Osteoblast (primary cell): ENCODE results near the gene NFIB. TPM values are rescaled to one million over a fixed set of nuclear protein-coding genes. Genes with fewer than 3 reads are reported as not detected.

Source experiments
- DNase-seq: peaks from one replicate; pipeline ENCODE4 v3.0.0; 2011; ENCODE audit warnings: low spot score, mixed read lengths; ENCODE audit not compliant: insufficient read length; ENCODE audit errors: missing footprints
- H2AFZ ChIP-seq: 2 replicates; pipeline ENCODE4 v1.6.0; 2011; ENCODE audit warnings: mild to moderate bottlenecking, low read length
- H3K27ac ChIP-seq: 2 replicates; pipeline ENCODE4 v1.5.1; 2011; ENCODE audit warnings: mild to moderate bottlenecking, low read depth, low read length, moderate library complexity
- H3K27me3 ChIP-seq: 2 replicates; pipeline ENCODE4 v1.6.0; 2012; ENCODE audit warnings: mild to moderate bottlenecking, control low read depth, inconsistent platforms, low read length, moderate library complexity; ENCODE audit not compliant: insufficient read depth
- H3K36me3 ChIP-seq: 2 replicates; pipeline ENCODE4 v1.5.1; 2011; ENCODE audit warnings: mild to moderate bottlenecking, low read length, control low read depth, moderate library complexity; ENCODE audit not compliant: insufficient read depth
- H3K4me1 ChIP-seq: 2 replicates; pipeline ENCODE4 v1.5.1; 2011; ENCODE audit warnings: mild to moderate bottlenecking, low read length, control low read depth, moderate library complexity; ENCODE audit not compliant: insufficient read depth
- H3K4me2 ChIP-seq: 2 replicates; pipeline ENCODE4 v1.6.0; 2011; ENCODE audit warnings: mild to moderate bottlenecking, low read length; ENCODE audit not compliant: insufficient read depth
- H3K4me3 ChIP-seq: fragments of 200-600 bp; sonication (generic); 3 replicates; pipeline ENCODE4 v1.5.1; 2012; ENCODE audit warnings: mild to moderate bottlenecking, low read length, inconsistent platforms; ENCODE audit not compliant: insufficient read depth
- H3K79me2 ChIP-seq: 2 replicates; pipeline ENCODE4 v1.6.0; 2012; ENCODE audit warnings: mild to moderate bottlenecking, low read length, control low read depth, inconsistent platforms; ENCODE audit not compliant: insufficient read depth
- H3K9me3 ChIP-seq: 2 replicates; pipeline ENCODE4 v1.5.1; 2011; ENCODE audit warnings: low read depth, low read length, control low read depth
- H4K20me1 ChIP-seq: 2 replicates; pipeline ENCODE4 v1.6.0; 2012; ENCODE audit warnings: mild to moderate bottlenecking, low read length, control low read depth; ENCODE audit not compliant: insufficient read depth
- total RNA-seq: library from RNA; depleted of rRNA; stranded (reverse); fragments of >200 nt; gene quantifications from 2 replicates; pipeline ENCODE4 v1.2.3, GENCODE V29; 2012
- TF ChIP-seq, protein P1 (sequence below): IDR thresholded peaks from 2 replicates; pipeline ENCODE4 v1.5.1; 2011; ENCODE audit warnings: mild to moderate bottlenecking, low read depth, low read length, moderate library complexity; ENCODE audit errors: extremely low read depth

The NFIB gene
- total RNA-seq, 1 donor = 21.0 TPM

DNA sequence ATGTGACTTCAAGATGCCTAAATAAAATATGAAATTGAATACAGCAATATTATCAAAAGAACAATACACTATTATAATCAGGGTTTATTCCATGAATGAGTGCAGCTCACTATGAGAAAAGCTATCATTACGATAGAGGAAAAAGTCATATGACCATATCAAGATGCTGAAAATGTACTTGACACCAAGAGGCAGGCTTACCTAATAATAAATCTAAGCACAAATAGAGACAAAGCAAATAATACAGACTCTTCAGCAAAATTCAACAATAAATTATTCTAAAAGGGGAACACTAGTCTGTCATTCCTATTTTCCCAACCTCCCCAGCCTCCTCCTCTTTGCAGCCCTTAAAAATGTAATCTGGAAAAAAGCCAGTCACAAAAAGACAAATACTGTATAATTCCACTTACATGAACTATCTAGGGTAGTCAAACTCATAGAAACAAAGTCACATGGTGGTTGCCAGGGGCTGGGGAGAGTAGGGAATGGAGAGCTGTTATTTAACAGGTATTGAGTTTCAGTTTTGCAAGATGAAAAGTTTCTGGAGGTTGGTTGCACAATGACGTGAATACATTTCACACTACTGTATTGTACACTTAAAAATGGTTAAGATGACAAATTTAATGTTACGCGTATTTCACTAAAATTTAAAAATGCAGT is 148.4 kb downstream of the NFIB start:
- H3K4me1 ChIP-seq = no peaks in the 10 kb centered on the region
- H4K20me1 ChIP-seq = no peaks in the 10 kb centered on the region
- H3K27ac ChIP-seq = no peak overlapping the region
- no peaks in the 10 kb centered on the region for H3K36me3 ChIP-seq
- no peak overlapping the region for H3K4me2 ChIP-seq
- H2AFZ ChIP-seq = no peak overlapping the region
- no peaks in the 10 kb centered on the region for H3K9me3 ChIP-seq
- DNase-seq = no peak
- H3K4me3 ChIP-seq = no peak overlapping the region
- H3K27me3 ChIP-seq = no peaks in the 10 kb centered on the region
- H3K79me2 ChIP-seq = peaks cover 2% of the 10 kb centered on the region
- TF ChIP-seq, protein P1, sequence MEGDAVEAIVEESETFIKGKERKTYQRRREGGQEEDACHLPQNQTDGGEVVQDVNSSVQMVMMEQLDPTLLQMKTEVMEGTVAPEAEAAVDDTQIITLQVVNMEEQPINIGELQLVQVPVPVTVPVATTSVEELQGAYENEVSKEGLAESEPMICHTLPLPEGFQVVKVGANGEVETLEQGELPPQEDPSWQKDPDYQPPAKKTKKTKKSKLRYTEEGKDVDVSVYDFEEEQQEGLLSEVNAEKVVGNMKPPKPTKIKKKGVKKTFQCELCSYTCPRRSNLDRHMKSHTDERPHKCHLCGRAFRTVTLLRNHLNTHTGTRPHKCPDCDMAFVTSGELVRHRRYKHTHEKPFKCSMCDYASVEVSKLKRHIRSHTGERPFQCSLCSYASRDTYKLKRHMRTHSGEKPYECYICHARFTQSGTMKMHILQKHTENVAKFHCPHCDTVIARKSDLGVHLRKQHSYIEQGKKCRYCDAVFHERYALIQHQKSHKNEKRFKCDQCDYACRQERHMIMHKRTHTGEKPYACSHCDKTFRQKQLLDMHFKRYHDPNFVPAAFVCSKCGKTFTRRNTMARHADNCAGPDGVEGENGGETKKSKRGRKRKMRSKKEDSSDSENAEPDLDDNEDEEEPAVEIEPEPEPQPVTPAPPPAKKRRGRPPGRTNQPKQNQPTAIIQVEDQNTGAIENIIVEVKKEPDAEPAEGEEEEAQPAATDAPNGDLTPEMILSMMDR = no peak

DNA sequence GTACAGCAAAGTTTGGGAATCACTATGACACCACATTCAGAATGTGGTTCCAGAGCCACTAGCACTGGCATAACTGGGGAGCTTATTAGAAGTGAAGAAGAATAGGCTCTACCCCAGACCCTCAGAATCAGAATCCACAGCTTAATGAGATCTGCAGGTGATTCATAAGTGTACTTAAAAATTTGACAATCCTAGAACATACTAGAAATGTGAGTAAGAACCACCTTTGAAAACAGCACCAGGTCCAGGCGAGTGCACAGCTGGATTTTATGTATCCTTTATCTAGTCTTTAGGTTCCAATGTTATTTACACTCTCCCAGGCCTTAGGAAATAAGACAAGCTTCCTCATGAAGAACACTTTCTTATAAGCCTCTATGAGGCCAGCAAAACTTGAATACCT is 149.0 kb downstream of the NFIB start:
- TF ChIP-seq, protein P1 = no peak

DNA sequence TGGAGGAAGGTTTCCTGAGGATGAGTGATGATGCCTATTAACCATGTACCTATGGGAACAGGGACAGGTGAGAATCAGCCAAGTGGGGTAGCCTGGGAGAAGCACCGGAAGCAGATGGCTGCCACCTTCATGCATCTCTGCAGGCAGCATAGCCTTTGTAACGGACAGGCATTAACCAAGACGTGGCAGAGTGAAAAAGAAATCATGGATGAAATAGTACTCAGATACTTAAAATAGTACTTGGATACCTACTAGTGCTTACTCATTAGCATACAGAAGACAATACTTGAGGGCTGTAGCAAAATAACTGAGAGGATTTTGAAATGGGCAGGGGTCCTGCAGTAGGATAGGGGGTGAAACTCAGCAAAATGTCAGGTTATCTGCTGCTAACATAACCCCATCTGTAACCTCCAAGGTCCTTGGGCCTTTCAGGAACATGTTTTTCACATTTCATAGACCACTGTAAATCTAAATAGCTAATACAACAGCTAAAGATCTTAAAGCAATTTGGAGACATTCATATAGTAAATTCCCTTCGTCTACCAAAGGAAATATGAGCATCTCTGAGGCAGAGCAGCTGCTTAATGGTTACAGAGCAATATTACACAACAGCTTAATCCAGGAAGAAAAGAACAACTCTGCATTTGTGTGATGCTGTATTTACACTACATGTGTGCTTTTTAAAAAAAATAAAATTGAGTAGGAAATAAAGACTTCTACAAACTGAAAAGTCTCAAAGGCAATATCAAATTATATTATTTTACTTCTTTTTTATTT is 154.3 kb downstream of the NFIB start:
- no peaks in the 10 kb centered on the region for H4K20me1 ChIP-seq
- DNase-seq = no peak
- H3K36me3 ChIP-seq = no peaks in the 10 kb centered on the region

More for the DNA sequence above, 149.0 kb downstream of the NFIB start:
- Histone ChIP-seq H4K20me1 (no peaks in the 10 kb centered on the region), H3K79me2 (no peaks in the 10 kb centered on the region), H3K27me3 (no peaks in the 10 kb centered on the region), H3K36me3 (no peaks in the 10 kb centered on the region), H3K4me3 (no peak overlapping the region), H3K27ac (no peak overlapping the region), H2AFZ (no peak overlapping the region), H3K4me2 (no peak overlapping the region), H3K4me1 (no peaks in the 10 kb centered on the region), H3K9me3 (no peaks in the 10 kb centered on the region)
- DNase-seq = no peak

DNA sequence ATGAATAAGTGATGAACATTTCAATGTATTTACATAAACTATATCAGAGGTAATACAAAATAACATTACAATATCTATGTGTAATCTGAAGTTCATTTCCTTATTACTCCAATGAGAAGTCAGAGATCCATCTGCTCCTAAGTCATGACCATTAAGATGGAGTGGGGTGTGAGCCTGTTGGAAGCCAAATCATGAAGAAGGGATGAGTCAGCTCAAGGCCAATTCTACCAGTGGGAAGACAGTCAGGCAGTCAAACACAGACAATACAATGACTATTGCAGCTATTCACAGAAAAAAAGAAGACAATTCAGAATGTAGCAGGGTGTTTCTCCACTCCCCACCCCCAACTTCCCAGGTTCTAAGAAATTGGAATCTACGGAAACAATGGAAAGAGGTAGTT is 155.0 kb downstream of the NFIB start:
- peaks cover 11% of the 10 kb centered on the region for H3K4me1 ChIP-seq
- H3K4me3 ChIP-seq = no peak overlapping the region
- H3K36me3 ChIP-seq = no peaks in the 10 kb centered on the region
- H3K79me2 ChIP-seq = no peaks in the 10 kb centered on the region
- DNase-seq = no peak
- no peak overlapping the region for H3K4me2 ChIP-seq
- H2AFZ ChIP-seq = no peak overlapping the region
- H3K27me3 ChIP-seq = no peaks in the 10 kb centered on the region
- no peak overlapping the region for H3K27ac ChIP-seq
- TF ChIP-seq, protein P1 = no peak
- H3K9me3 ChIP-seq = no peaks in the 10 kb centered on the region
- H4K20me1 ChIP-seq = no peaks in the 10 kb centered on the region

More for the DNA sequence above, 154.3 kb downstream of the NFIB start:
- no peak overlapping the region for H3K4me2 ChIP-seq
- TF ChIP-seq, protein P1 = no peak
- no peaks in the 10 kb centered on the region for H3K27me3 ChIP-seq
- H3K4me3 ChIP-seq = no peak overlapping the region
- peaks cover 11% of the 10 kb centered on the region for H3K4me1 ChIP-seq
- no peaks in the 10 kb centered on the region for H3K9me3 ChIP-seq
- H2AFZ ChIP-seq = no peak overlapping the region
- no peaks in the 10 kb centered on the region for H3K79me2 ChIP-seq
- H3K27ac ChIP-seq = no peak overlapping the region
